ENCODE results near the gene GOLGA5. TPM values are rescaled to one million over a fixed set of nuclear protein-coding genes. Genes with fewer than 3 reads are reported as not detected.
"Not testable (repeated sequence)": the region's sequence is repeated elsewhere in the genome, so short reads cannot be mapped to it uniquely, and the experiment has no call there.

The GOLGA5 gene
- total RNA-seq, 4 donors from 2014 or later: 27.0 to 34.8 (median 33.8) TPM

DNA sequence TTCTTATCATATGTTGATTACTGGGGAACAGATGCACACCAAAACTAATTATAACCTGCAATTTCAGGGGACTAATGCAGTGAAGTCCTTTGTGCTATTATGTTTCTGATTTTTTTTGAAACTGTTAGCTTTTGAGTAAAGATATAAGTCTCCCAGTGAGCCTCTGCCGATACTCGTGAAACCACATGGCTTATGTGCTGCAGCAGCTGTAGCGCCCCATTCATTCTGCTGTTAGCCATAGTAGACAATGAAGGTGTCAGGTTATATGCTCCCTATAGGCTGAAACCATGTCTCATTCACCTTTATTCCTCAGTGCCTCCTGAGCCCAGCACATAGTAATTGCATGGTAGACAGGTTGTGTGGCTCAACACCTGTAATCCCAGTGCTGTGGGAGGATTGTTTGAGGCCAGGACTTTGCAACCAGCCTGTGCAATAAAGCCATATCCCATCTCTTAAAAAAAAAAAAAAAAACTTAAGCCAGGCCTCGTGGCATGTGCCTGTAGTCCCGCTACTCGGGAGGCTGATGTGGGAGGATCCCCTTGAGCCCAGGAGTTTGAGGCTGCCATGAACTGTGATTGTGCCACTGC is 25.0 kb downstream of the GOLGA5 start:
- no peak for ATAC-seq
- Histone ChIP-seq H3K4me3 (no peak overlapping the region), H3K4me1 (no peaks in the 10 kb centered on the region), H3K27me3 (no peaks in the 10 kb centered on the region), H3K27ac (no peak overlapping the region), H3K36me3 (peaks cover 4 to 95% of the 10 kb centered on the region in 2 donors), H3K9me3 (no peaks in the 10 kb centered on the region)
- intact Hi-C loops (cut with DNase I; ENCODE audit: low total_unique reads) (no loop called here), in situ Hi-C loops (cut with MboI; ENCODE audit: low sequenced_read_pairs in 4 of 4) (loop anchor here in 1 of 4 donors (25.0 kb wide), 1 partner anchor 682 kb away; no protein-coding TSS in a partner anchor)
- TF ChIP-seq, protein P1, sequence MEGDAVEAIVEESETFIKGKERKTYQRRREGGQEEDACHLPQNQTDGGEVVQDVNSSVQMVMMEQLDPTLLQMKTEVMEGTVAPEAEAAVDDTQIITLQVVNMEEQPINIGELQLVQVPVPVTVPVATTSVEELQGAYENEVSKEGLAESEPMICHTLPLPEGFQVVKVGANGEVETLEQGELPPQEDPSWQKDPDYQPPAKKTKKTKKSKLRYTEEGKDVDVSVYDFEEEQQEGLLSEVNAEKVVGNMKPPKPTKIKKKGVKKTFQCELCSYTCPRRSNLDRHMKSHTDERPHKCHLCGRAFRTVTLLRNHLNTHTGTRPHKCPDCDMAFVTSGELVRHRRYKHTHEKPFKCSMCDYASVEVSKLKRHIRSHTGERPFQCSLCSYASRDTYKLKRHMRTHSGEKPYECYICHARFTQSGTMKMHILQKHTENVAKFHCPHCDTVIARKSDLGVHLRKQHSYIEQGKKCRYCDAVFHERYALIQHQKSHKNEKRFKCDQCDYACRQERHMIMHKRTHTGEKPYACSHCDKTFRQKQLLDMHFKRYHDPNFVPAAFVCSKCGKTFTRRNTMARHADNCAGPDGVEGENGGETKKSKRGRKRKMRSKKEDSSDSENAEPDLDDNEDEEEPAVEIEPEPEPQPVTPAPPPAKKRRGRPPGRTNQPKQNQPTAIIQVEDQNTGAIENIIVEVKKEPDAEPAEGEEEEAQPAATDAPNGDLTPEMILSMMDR (IDR thresholded peaks at IDR 0.05 in 4 of 5, conservative IDR thresholded peaks at IDR 0.05 in 1 of 5): no peak
- TF ChIP-seq POLR2A (IDR thresholded peaks at IDR 0.05): no peak
- no peak for DNase-seq

DNA sequence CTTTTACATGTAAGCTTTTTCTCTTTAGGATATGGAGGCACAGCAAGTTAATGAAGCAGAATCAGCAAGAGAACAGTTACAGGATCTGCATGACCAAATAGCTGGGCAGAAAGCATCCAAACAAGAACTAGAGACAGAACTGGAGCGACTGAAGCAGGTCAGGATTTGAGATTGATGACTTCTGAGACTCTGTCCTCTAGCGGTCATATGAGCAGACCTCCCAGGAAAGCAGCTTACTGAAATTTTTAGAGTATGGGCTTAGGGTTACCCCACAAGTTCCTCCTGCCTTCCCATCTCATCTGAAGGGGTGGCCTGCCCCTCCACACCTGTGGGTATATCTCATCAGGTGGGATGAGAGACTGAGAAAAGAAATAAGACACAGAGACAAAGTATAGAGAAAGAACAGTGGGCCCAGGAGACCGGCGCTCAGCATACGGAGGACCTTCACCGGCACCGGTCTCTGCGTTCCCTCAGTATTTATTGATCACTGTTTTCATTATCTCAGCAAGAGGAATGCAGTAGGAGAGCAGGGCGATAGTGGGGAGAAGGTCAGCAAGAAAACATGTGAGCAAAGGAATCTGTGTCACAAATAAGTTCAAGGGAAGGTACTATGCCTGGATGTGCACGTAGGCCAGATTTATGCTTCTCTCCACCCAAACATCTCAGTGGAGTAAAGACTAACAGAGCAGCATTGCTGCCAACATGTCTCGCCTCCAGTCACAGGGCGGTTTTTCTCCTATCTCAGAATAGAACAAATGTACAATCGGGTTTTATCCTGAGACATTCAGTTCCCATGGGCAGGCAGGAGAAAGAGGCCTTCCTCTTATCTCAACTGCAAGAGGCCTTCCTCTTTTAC is 25.8 kb downstream of the GOLGA5 start:
- H3K9me3 ChIP-seq; ATAC-seq; H3K27ac ChIP-seq; H3K4me3 ChIP-seq; intact Hi-C loops (cut with DNase I; ENCODE audit: low total_unique reads); DNase-seq; H3K27me3 ChIP-seq; H3K4me1 ChIP-seq: not testable (repeated sequence)
- H3K36me3 ChIP-seq: peaks cover 4 to 95% of the 10 kb centered on the region in 2 donors
- in situ Hi-C loops (cut with MboI; ENCODE audit: low sequenced_read_pairs in 4 of 4): loop anchor here in 1 of 4 donors (25.0 kb wide), 1 partner anchor 683 kb away; no protein-coding TSS in a partner anchor

DNA sequence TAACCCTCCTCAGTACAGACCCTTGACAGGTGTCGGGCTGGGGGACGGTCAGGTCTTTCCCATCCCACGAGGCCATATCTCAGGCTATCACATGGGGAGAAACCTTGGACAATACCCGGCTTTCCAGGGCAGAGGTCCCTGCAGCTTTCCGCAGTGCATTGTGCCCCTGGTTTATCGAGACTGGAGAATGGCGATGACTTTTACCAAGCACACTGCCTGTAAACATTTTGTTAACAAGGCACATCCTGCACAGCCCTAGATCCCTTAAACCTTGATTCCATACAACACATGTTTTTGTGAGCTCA is 26.4 kb downstream of the GOLGA5 start:
- intact Hi-C loops (cut with DNase I; ENCODE audit: low total_unique reads); H3K27me3 ChIP-seq; H3K4me1 ChIP-seq; H3K4me3 ChIP-seq; H3K27ac ChIP-seq; ATAC-seq; DNase-seq; H3K9me3 ChIP-seq: not testable (repeated sequence)
- in situ Hi-C loops (cut with MboI; ENCODE audit: low sequenced_read_pairs in 4 of 4): loop anchor here in 1 of 4 donors (25.0 kb wide), 1 partner anchor 683 kb away; no protein-coding TSS in a partner anchor
- H3K36me3 ChIP-seq: peaks cover 4 to 95% of the 10 kb centered on the region in 2 donors

DNA sequence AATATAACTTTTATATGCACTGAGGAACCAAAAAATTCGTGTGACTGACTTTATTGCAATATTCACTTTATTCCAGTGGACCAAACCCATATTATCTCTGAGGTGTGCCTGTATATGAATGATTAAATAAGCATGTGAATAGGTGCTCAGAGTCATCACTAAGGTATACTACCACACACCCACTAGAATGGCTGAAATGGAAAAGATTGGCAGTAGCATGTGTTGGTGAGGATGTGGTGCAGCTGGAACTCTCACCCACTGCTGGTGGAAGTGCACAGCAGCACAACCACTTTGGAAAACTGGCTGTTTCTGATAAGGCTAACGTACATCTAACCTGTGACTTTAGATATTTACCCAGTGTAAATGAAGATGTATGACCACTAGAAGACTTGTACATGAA is 36.8 kb downstream of the GOLGA5 start:
- in situ Hi-C loops (cut with MboI; ENCODE audit: low sequenced_read_pairs in 4 of 4): no loop called here
- intact Hi-C loops (cut with DNase I; ENCODE audit: low total_unique reads): no loop called here
- Histone ChIP-seq H3K27me3 (no peaks in the 10 kb centered on the region), H3K4me1 (no peaks in the 10 kb centered on the region), H3K4me3 (no peak overlapping the region), H3K9me3 (no peaks in the 10 kb centered on the region), H3K27ac (no peak overlapping the region), H3K36me3 (peaks cover 3 to 85% of the 10 kb centered on the region in 2 donors)
- no peak for DNase-seq
- TF ChIP-seq, protein P1 (IDR thresholded peaks at IDR 0.05 in 4 of 5, conservative IDR thresholded peaks at IDR 0.05 in 1 of 5): no peak
- no peak for TF ChIP-seq POLR2A (IDR thresholded peaks at IDR 0.05)
- no peak for ATAC-seq

DNA sequence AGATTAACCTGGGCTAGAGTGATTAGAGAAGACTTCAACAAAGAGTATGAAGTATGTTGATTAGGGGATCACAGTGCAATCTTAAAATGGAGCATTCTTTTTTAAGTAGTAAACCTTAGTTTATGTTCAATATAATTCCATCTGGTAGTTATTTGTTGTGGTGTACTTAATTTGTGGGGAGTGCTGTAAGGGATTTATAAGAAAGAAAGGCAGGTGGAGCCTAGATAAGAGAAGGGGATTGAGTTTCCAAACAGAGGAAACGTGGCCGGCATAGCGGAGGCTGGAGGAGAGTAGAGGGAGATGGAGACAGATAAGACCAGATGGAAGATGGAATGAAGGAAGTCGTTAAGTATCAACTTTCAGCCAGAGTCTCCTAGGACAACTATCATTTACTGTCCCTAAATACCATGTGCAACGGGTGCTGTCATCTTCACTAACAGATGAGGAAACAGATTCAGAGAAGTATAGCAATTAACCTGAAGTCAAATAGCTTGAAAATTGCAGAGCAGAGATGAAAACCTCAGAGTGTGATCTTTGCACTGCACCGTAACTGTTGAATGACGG is 38.1 kb downstream of the GOLGA5 start:
- in situ Hi-C loops (cut with MboI; ENCODE audit: low sequenced_read_pairs in 4 of 4): no loop called here
- ATAC-seq: no peak
- H3K27ac ChIP-seq: no peak overlapping the region
- no peak for TF ChIP-seq POLR2A (IDR thresholded peaks at IDR 0.05)
- TF ChIP-seq, protein P1 (IDR thresholded peaks at IDR 0.05 in 4 of 5, conservative IDR thresholded peaks at IDR 0.05 in 1 of 5): no peak
- H3K36me3 ChIP-seq: peaks cover 0 to 85% of the 10 kb centered on the region in 2 donors
- no peaks in the 10 kb centered on the region for H3K9me3 ChIP-seq
- intact Hi-C loops (cut with DNase I; ENCODE audit: low total_unique reads): no loop called here
- no peaks in the 10 kb centered on the region for H3K27me3 ChIP-seq
- no peaks in the 10 kb centered on the region for H3K4me1 ChIP-seq
- H3K4me3 ChIP-seq: no peak overlapping the region
- DNase-seq: no peak
